SK-N-SH treated with all-trans-retinoic acid at 6 μM for 48 hours (cell line): ENCODE data around the gene TSEN54.

ENCODE experiments used
- ATAC-seq: fragments of 200-7000 bp; cut with Tn5 transposase; 3 replicates; pipeline ENCODE4 v1.9.1; 2020; ENCODE audit warnings: mild to moderate bottlenecking, moderate library complexity
- ARNTL ChIP-seq: fragments of 450-650 bp; formaldehyde crosslinking; IDR thresholded peaks from 2 replicates; pipeline ENCODE4 v1.5.0; 2020; ENCODE audit warnings: low read depth, mild to moderate bottlenecking, moderate library complexity, borderline replicate concordance
- BACH2 ChIP-seq: fragments of 250-450 bp; sonication (Bioruptor Pico); IDR thresholded peaks from 2 replicates; pipeline ENCODE4 v1.9.0; 2021; ENCODE audit warnings: mild to moderate bottlenecking, borderline replicate concordance
- CREB5 ChIP-seq: fragments of 250-450 bp; sonication (Bioruptor Pico); IDR thresholded peaks from 2 replicates; pipeline ENCODE4 v1.5.1; 2020; ENCODE audit warnings: low read depth, mild to moderate bottlenecking, moderate library complexity
- CSDC2 ChIP-seq: fragments of 250-450 bp; sonication (Bioruptor Pico); IDR thresholded peaks from 2 replicates; pipeline ENCODE4 v1.5.0; 2020; ENCODE audit warnings: mild to moderate bottlenecking, moderate library complexity
- ESRRG ChIP-seq: fragments of 250-450 bp; sonication (Bioruptor Pico); IDR thresholded peaks from 2 replicates; pipeline ENCODE4 v1.6.1; 2021; ENCODE audit warnings: mild to moderate bottlenecking
- GLIS3 ChIP-seq: fragments of 250-450 bp; sonication (Bioruptor Pico); IDR thresholded peaks from 2 replicates; pipeline ENCODE4 v1.5.0; 2020; ENCODE audit warnings: mild to moderate bottlenecking, moderate library complexity
- ISL1 ChIP-seq: fragments of 250-450 bp; sonication (Bioruptor Pico); IDR thresholded peaks from 2 replicates; pipeline ENCODE4 v2.1.2; 2022; ENCODE audit warnings: mild to moderate bottlenecking, moderate library complexity
- OSR1 ChIP-seq: fragments of 250-450 bp; sonication (Bioruptor Pico); IDR thresholded peaks from 2 replicates; pipeline ENCODE4 v1.8.0; 2022; ENCODE audit warnings: moderate library complexity, mild to moderate bottlenecking, inconsistent platforms
- POU6F1 ChIP-seq: fragments of 250-450 bp; sonication (Bioruptor Pico); IDR thresholded peaks from 2 replicates; pipeline ENCODE4 v1.8.0; 2021; ENCODE audit warnings: low read depth, mild to moderate bottlenecking, moderate library complexity, borderline replicate concordance
- PPARA ChIP-seq: fragments of 250-450 bp; sonication (Bioruptor Pico); IDR thresholded peaks from 2 replicates; pipeline ENCODE4 v1.5.0; 2020; ENCODE audit warnings: mild to moderate bottlenecking, borderline replicate concordance
- RARB ChIP-seq: fragments of 250-450 bp; sonication (Bioruptor Pico); IDR thresholded peaks from 2 replicates; pipeline ENCODE4 v1.8.0; 2021; ENCODE audit warnings: mild to moderate bottlenecking, moderate library complexity
- SNAI2 ChIP-seq: fragments of 250-450 bp; sonication (Bioruptor Pico); IDR thresholded peaks from 2 replicates; pipeline ENCODE4 v1.5.0; 2020; ENCODE audit warnings: mild to moderate bottlenecking, moderate library complexity
- TCF4 ChIP-seq: fragments of 250-450 bp; sonication (Bioruptor Pico); IDR thresholded peaks from 2 replicates; pipeline ENCODE4 v1.8.0; 2021; ENCODE audit warnings: mild to moderate bottlenecking, moderate library complexity, borderline replicate concordance
- TOX ChIP-seq: fragments of 250-450 bp; sonication (Bioruptor Pico); IDR thresholded peaks from 2 replicates; pipeline ENCODE4 v1.8.0; 2021; ENCODE audit warnings: mild to moderate bottlenecking, moderate library complexity, borderline replicate concordance
- TSHZ2 ChIP-seq: fragments of 250-450 bp; sonication (Bioruptor Pico); IDR thresholded peaks from 2 replicates; pipeline ENCODE4 v1.5.0; 2020; ENCODE audit warnings: mild to moderate bottlenecking, moderate library complexity
- ZFP3 ChIP-seq: fragments of 250-450 bp; sonication (Bioruptor Pico); IDR thresholded peaks from 2 replicates; pipeline ENCODE4 v1.5.0; 2020; ENCODE audit warnings: mild to moderate bottlenecking, moderate library complexity
- ZFP30 ChIP-seq: fragments of 450-650 bp; formaldehyde crosslinking; IDR thresholded peaks from 2 replicates; pipeline ENCODE4 v1.5.0; 2022; ENCODE audit warnings: mild to moderate bottlenecking, moderate library complexity
- ZNF565 ChIP-seq: fragments of 450-650 bp; formaldehyde crosslinking; conservative IDR thresholded peaks from 2 replicates; pipeline ENCODE4 v1.5.0; 2020; ENCODE audit warnings: low read depth, mild to moderate bottlenecking, moderate library complexity
- ZNF70 ChIP-seq: fragments of 450-650 bp; formaldehyde crosslinking; IDR thresholded peaks from 2 replicates; pipeline ENCODE4 v1.5.0; 2020; ENCODE audit warnings: mild to moderate bottlenecking, moderate library complexity
- TF ChIP-seq, protein P1 (sequence below): fragments of 250-450 bp; sonication (Bioruptor Pico); IDR thresholded peaks from 2 replicates; pipeline ENCODE4 v1.5.1; 2021; ENCODE audit warnings: mild to moderate bottlenecking, moderate library complexity

TSEN54 gene

GRCh38 chr17:75516255-75516618 lies at the start of gene TSEN54:
Gene TSEN54 (plus strand): TSS chr17:75516528. CDS start chr17:75516561, 33 bp downstream.
- no peak for TF ChIP-seq PPARA (CRISPR knock-in tag)
- TF ChIP-seq OSR1 (CRISPR knock-in tag) = no peak
- no peak; the same call in 1 of the 2 replicates for TF ChIP-seq ZFP3 (CRISPR knock-in tag)
- TF ChIP-seq POU6F1 (CRISPR knock-in tag) = no peak
- TF ChIP-seq TSHZ2 (CRISPR knock-in tag) = no peak
- no peak for TF ChIP-seq SNAI2 (CRISPR knock-in tag)
- no peak for TF ChIP-seq RARB (CRISPR knock-in tag)
- TF ChIP-seq GLIS3 (CRISPR knock-in tag) = no peak
- no peak for TF ChIP-seq ZNF70 (CRISPR knock-in tag)
- TF ChIP-seq, protein P1, sequence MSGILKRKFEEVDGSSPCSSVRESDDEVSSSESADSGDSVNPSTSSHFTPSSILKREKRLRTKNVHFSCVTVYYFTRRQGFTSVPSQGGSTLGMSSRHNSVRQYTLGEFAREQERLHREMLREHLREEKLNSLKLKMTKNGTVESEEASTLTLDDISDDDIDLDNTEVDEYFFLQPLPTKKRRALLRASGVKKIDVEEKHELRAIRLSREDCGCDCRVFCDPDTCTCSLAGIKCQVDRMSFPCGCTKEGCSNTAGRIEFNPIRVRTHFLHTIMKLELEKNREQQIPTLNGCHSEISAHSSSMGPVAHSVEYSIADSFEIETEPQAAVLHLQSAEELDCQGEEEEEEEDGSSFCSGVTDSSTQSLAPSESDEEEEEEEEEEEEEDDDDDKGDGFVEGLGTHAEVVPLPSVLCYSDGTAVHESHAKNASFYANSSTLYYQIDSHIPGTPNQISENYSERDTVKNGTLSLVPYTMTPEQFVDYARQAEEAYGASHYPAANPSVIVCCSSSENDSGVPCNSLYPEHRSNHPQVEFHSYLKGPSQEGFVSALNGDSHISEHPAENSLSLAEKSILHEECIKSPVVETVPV (CRISPR knock-in tag) = no peak
- TF ChIP-seq ARNTL (CRISPR knock-in tag) = no peak
- no peak for TF ChIP-seq ZNF565 (CRISPR knock-in tag)
- TF ChIP-seq TOX (CRISPR knock-in tag) = no peak
- no peak for TF ChIP-seq ZFP30 (CRISPR knock-in tag)
- peak; percentile 89 for ATAC-seq

DNA sequence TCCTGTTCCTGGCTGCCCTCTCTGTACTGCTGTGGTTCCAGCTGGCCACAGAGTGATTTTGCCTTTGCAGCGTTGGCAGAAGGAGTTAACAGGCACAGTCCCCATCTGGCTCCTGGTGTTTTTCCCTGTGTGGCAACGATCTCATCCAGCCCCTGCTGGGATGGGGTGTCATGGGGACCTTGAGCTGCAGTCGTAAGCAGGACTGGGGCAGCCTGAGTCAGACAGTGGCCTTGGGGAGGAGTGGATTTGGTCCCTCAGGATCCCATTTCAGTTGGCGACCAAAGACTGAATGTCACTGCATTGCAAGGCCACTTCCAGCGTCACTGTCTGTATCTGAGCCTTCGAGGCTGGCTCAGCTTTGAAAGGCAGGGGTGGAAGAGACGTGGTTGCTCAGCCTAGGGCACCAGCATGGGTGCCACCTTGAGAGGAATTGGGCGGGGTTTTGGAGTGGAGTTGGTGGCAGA lies 48.0 kb upstream of the TSEN54 start:
- TF ChIP-seq TCF4 (CRISPR knock-in tag) (no peak), TOX (CRISPR knock-in tag) (no peak), ESRRG (no peak), ISL1 (CRISPR knock-in tag) (no peak), RARB (CRISPR knock-in tag) (no peak), TSHZ2 (CRISPR knock-in tag) (no peak), BACH2 (no peak), GLIS3 (CRISPR knock-in tag) (no peak)
- no peak; the same call in 2 of the 3 replicates for ATAC-seq

- no peak; the same call in 2 of the 3 replicates for ATAC-seq
- TF ChIP-seq ZNF70 (CRISPR knock-in tag) (no peak), BACH2 (no peak), SNAI2 (CRISPR knock-in tag) (no peak), CSDC2 (CRISPR knock-in tag) (no peak), CREB5 (CRISPR knock-in tag) (no peak), TSHZ2 (CRISPR knock-in tag) (no peak), ARNTL (CRISPR knock-in tag) (no peak), PPARA (CRISPR knock-in tag) (no peak), TCF4 (CRISPR knock-in tag) (no peak), ESRRG (no peak), ZFP30 (CRISPR knock-in tag) (no peak), POU6F1 (CRISPR knock-in tag) (no peak)
These were observed 47.5 kb upstream of the TSEN54 start for GRCh38 chr17:75468779-75469373.
